HG03280 (cell line): Measurements from ENCODE around the gene FAM177A1.
"Not testable (repeated sequence)": the region's sequence is repeated elsewhere in the genome, so short reads cannot be mapped to it uniquely, and the experiment has no call there.

Source experiments
- ATAC-seq: cut with Tn5 transposase; IDR thresholded peaks from one replicate; pipeline ENCODE4 v1.9.1; 2021; ENCODE audit warnings: mild to moderate bottlenecking, moderate library complexity; ENCODE audit not compliant: unreplicated experiment

The FAM177A1 gene, protein sequence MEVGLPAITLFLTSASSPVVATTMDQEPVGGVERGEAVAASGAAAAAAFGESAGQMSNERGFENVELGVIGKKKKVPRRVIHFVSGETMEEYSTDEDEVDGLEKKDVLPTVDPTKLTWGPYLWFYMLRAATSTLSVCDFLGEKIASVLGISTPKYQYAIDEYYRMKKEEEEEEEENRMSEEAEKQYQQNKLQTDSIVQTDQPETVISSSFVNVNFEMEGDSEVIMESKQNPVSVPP

GRCh38 chr14:35046048-35046750 lies at the start of gene FAM177A1:
Gene FAM177A1, plus strand, starts transcription at chr14:35046272. Its CDS starts 192 bp downstream, at chr14:35046464.
- ATAC-seq: peak; percentile 94

DNA sequence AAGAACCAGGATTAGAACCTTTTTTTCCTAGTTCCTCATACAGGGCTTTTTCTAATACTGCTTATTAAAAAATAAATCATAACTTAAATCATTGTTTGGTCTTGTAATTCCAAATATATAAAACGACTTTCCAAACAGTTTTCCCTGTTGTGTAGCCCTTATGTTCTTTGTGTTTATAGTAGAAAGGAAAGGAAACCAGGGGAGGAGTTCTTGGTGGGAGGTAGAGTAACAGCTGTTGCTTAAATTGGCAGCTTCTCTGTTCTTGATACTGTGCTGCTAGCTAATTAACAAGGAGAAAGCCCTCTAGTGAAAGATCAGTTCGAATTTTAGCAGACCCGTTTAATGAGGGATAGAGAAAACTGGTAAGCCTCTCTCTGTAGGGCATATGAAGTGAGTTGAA lies 48.3 kb upstream of the FAM177A1 start:
- ATAC-seq: no peak

DNA sequence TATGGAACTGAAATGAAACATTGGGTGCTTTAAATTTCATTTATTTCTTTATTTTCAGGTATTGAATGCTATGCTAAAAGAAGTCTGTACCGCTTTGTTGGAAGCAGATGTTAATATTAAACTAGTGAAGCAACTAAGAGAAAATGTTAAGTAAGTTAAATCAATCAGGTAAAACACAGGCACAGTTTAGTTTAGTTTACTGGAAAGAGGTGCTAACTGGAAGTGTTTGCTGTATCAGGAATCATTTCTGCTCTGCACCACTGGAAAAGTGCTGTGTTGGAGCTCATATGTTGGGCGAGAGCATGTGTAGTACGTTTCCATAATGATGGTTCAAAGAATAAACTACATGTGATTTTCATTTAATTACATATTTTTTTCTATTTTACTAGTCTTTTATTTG lies 46.6 kb upstream of the FAM177A1 start:
- no peak for ATAC-seq

- ATAC-seq: no peak
Measured at GRCh38 chr14:35001621-35002020, 44.5 kb upstream of the FAM177A1 start.

DNA sequence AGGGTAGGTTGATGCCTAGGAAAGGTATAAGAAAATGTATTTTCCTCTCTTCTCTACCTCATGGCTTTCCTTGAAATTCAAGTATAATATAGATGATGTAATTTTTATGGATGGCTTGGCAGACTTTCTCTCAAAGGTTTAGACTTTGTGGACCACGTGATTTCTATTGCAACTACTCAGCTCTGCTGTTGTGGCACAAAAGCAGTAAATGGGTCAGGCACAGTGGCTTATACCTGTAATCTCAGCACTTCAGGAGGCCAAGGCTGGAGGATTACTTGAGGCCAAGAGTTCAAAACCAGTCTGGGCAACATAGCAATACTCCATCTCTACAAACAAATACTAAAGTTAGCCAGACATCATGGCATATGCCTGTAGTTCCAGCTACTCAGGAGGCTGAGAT lies 41.2 kb upstream of the FAM177A1 start:
- no peak for ATAC-seq

- no peak for ATAC-seq
Measured at GRCh38 chr14:35016568-35016967, 29.5 kb upstream of the FAM177A1 start.

DNA sequence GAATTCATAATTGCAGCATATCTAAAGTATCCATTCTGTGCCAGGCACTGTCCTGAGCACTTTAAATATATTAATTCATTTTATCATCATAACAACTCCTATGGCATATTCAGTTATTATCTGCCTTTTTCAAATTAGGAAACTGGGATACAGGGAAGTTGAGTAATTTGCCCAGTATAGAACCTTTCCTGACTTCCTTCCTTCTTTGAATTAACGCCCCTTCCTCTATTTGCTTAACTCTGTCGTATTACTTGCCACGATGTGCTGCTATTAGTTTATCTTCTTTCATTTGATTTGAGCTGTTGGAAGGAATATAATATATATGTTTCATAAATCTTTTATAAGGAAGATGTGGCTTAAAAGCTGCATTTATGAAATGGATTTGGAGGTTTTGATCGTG lies 25.4 kb upstream of the FAM177A1 start:
- ATAC-seq: no peak

DNA sequence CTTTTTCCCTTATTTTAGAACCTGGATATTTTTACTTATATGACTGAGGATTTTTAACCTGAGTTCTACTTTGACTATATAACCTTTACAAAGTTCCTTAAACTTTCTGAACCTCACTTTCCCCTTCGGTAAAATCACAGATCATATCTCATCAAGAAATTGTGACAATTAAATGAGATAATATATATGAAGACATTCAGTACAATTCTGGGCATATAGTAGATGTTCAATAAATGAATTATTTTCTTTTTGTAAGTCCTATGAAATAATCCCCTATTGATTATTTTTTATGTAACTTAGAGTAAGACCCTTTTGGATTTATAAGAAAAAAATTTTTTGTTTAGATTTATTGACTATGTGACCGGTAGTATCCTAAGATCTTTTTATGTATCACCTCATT lies 17.6 kb upstream of the FAM177A1 start:
- no peak for ATAC-seq

- ATAC-seq: no peak
Measured at GRCh38 chr14:35032562-35032961, 13.5 kb upstream of the FAM177A1 start.

DNA sequence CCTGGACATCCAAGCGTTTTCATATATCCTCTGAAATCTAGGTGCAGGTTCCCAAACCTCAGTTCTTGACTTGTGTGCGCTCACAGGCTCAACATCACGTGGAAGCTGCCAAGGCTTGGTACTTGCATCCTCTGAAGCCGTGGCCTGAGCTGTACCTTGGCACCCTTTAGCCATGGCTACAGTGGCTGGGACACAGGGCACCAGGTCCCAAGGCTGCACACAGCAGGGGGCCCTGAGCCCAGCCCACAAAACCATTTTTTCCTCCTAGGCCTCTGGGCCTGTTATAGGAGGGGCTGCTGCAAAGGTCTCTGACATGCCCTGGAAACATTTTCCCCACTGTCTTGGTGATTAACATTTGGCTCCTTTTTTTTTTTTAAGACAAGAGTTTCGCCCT lies 11.6 kb upstream of the FAM177A1 start:
- ATAC-seq: no peak

- ATAC-seq: not testable (repeated sequence)
Measured at GRCh38 chr14:35034944-35035554, 11.0 kb upstream of the FAM177A1 start.

GRCh38 chr14:35038312-35038711 lies 7.8 kb upstream of the FAM177A1 start:
- ATAC-seq: not testable (repeated sequence)

DNA sequence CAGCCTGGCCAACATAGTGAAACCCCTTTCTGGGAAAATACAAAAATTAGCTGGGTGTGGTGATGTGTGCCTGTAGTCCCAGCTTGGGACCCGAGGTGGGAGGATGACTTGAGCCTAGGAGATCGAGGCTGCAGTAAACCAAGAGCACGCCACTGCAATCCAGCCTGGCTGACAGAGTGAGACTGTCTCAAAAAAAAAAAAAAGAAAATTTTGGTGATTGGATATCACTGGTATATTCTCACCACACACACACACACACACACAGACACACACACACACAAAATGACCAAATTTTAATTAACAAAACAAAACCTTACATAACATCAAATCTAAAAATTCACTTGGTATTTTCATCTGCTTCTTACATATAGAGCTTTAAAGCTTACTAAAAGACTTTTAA lies 3.4 kb upstream of the FAM177A1 start:
- ATAC-seq: no peak

DNA sequence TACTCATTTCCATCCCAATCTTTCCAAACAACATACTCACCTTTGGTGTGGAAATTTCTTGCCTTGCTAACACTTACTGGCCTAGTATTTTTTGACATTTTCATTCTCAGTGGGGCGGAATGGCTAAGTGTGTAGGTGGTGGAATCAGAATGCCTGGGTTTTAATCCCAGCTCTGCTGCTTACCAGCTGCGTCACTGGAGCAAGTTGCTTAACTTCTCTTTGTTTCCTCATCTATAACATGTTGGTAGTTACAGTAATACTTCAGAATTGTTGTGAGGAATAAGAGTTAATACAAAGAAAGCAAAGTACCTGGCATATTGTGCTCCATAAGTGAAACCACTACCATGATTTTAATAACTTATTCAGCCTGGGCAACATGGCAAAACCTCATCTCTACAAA lies 3.0 kb upstream of the FAM177A1 start:
- no peak for ATAC-seq

DNA sequence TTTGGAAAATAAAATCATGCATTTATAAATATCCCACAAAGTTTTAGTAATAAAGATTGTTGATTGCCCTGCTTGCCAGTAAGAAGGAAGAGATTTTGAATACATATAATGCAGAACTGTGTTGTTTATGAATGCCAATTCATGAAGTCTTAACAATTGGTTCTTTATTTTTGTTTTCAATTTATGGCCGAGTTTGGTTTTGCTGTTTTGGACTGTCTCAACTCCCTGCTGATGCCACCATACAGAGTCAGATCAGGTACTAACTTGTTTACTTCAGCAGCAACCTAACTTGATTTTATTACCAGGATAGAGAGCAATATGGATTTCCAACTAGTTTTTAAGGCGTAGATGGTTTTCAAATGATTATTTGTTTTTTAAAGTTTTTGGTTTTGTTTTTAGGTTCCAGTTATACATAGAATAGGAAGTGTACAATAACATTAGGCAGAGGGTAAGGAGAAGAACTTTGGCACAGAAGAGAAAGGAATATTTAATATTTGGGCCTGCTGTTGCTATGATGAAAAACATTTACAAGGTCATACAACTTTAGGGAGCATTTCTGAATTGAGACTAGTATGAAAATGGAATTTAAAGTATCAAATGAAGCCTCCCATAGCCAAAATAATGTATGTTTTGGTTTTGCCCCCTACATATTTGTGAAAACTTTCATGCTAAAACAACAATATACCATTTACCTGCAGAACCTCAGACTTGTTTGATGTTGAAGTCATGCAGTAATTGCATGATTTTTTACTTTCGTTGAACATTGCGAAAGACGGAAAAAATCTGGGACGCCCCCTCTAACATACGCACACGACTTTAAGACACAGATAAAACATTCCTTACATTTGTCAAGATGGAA lies 904 bp upstream of the FAM177A1 start:
- ATAC-seq: no peak

- no peak for ATAC-seq
Measured at GRCh38 chr14:35045798-35046047, 349 bp upstream of the FAM177A1 start.

DNA sequence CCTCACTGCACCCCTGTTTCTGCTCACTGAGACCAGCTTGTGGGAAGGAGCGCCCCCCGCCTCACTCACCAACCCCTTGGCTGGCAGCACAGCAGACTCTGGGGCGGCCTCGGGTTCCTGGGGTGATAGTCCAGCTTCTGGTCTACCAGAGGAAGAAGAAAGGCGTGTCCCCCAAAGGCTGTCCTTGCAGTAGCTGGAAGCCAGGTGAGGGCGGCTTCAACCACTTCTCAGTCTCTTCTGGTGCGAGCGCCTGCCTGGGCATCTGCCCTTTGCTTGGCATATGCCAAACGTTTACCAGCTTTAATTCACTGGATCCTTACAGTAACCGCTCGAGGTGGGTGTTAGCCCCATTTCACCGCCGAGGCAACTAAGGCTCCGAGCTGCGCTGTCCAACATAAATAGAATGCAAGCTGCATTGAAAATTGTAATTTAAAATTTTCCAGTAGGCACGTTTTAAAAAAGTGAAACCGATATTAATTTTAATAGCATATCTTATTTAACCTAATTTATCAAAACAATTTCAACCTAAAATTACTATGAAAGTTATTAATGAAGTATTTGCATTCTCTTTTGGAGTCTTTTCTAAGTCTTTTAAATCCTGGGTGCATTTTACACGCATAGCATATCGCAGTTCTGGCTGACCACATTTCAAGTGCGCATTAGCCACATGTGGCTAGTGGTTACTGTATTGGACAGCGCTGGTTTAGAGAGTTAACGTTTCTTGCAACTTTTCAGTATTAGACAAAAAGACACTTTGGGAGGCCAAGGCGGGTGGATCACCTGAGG lies 872 bp downstream of the FAM177A1 start:
- peak; percentile 26 for ATAC-seq

DNA sequence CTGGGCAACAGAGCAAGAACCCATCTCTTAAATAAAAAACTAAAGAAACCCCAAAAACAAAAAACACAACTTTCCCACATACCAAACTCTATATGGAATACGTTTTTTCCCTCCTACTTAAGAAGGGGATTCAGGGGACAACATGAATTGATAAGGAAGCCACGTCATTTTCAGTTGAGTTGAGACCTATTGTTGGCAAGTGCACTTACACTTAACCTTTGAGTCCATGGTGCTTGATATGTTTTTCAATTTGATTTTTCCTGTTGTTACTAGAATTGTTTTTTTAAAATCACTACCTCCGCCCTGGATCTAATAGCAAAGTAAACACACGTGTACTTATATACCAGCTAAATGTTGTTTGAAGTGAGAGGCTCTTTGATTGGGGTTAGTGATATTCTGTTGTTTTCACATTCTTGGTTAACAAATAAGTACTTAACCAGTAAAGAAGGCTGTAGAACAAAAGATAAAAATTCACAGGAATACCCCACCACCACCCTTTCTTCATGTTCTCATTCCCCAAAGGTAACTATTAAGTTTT lies 2.0 kb downstream of the FAM177A1 start:
- ATAC-seq: no peak

- ATAC-seq: no peak
Measured at GRCh38 chr14:35050652-35051051, 4.6 kb downstream of the FAM177A1 start.

DNA sequence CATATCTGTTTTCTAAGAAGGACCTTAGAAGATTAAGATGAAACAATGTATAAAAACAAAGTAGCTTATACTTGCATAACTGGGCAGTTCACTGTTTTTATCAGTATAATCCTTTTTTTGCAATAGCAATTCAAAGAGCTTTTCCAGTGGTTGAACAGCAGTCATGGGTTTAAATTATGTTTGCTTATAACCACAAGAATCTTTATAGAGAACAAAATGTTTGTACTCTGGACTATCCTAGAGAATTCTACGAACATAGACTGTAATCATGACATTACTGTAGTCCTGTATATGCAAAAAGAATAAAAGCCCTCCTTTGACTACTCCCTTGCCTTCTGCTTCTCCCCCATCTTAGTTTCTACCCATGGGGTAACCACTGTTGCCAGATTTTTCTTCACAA lies 5.7 kb downstream of the FAM177A1 start:
- no peak for ATAC-seq

DNA sequence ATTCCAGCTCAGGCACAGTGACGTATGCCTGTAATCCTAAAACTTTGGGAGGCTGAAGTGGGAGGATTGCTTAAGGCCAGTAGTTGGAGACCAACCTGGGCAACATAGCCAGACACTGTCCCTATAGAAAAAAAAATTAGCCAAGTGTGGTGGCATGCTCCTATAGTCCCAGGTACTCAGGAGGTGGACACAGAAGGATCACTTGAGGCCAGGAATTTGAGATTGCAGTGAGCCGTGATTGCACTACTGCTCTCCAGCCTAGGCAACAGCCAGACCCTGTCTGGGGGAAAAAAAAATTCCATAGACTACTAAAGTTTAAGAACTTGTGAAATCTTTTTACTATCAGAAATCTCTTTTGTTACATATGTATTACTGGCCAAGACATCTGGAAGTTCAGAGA lies 6.6 kb downstream of the FAM177A1 start:
- no peak for ATAC-seq
